DMS114 treated with DMSO at 0.1 percent for 48 hours (cell line): Measurements from ENCODE around the gene SDK2.

Source experiments
- DNase-seq: peaks from one replicate; lab custom pipeline; 2025; ENCODE audit not compliant: unreplicated experiment; lab: John Stamatoyannopoulos, UW

The SDK2 gene

DNA sequence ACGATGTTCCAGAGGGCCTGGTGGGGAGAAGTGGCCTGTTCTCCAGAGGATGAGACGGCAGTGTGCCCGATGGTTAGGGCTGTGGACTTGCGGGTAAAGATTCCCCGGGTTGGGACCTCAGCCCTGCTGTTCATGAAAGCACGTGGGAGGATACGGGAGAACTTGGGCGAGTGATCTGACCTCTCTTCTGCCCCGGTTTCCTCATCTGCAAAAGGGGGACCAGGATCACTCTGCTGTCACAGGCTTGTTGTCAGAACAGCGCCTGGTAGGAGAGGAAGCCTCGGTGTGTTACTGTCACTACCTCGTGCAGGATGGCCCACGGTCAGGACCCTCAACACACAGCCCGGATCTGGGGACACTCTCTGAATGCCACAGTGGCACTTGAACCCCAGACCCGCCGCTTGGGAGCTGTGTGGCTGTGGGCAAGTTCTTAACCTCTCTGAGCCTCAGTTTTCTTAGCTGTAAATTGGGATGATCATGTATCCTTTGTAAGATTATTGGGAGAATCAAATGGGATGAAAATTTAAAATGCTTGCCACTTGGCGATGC is 246.9 kb downstream of the SDK2 start:
- DNase-seq = no peak

- DNase-seq = no peak
These were observed 247.6 kb downstream of the SDK2 start for GRCh38 chr17:73396431-73397277.

GRCh38 chr17:73394512-73395450 is 249.5 kb downstream of the SDK2 start:
- no peak for DNase-seq

GRCh38 chr17:73393962-73394361 is 250.3 kb downstream of the SDK2 start:
- DNase-seq = no peak

GRCh38 chr17:73393381-73393780 is 250.9 kb downstream of the SDK2 start:
- DNase-seq = no peak

- DNase-seq = no peak
These were observed 252.6 kb downstream of the SDK2 start for GRCh38 chr17:73391331-73392265.

DNA sequence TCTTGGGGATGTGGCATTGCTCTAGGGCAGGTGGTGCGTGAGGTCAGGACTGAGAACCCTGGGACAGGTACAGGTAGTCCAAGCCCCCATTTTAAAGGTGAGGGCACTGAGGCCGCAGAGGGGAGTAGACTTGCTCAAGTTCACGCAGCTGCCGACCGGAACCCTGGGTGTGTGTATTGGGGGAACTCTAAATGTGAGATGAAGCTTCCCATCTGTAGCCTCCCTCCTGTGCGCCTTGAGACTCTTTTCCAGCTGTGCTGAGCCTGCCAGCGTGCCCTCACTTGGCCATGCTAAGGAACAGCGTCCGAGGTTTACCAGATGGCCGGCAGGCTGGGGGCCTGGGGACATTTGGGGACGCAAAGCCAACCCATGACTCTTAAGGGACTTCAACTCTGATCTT is 253.4 kb downstream of the SDK2 start:
- DNase-seq = no peak

DNA sequence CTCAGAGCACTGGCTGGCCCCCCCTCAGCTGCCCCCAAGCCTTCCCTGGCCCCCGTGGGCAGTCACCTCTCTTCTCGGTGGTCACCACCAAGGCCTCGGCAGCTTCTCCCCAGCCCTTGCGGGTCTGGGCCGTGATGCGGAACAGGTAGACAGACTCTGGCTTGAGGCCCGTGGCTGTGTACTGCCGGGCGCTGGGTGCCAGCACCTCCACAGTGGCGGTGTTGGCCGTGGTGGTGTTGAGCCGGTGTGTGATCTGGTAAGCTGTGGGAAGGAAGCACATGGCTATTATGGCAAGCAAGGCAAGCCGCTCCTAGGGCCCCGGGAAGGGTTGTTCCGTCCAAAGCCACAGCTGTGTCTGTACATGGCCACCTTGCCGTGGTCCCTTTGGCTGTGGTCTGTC is 254.0 kb downstream of the SDK2 start:
- no peak for DNase-seq

- DNase-seq = no peak
These were observed 254.8 kb downstream of the SDK2 start for GRCh38 chr17:73389411-73389810.

DNA sequence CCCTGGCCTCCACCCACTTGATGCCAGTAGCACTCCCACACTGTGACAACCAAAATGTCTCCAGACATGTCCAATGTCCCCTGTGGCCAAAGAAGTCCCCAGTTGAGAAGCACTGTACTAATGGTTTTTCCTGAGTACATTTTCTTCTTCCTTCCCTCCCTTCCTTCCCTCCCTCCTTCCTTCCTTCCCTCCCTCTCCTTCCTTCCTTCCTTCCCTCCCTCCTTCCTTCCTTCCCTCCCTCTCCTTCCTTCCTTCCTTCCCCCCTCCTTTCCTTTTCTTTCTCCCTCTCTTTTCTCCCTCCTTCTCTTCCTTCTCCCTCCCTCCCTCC is 255.7 kb downstream of the SDK2 start:
- no peak for DNase-seq

GRCh38 chr17:73387746-73388577 is 256.3 kb downstream of the SDK2 start:
- DNase-seq = no peak

- DNase-seq = no peak
These were observed 257.7 kb downstream of the SDK2 start for GRCh38 chr17:73386561-73386960.

DNA sequence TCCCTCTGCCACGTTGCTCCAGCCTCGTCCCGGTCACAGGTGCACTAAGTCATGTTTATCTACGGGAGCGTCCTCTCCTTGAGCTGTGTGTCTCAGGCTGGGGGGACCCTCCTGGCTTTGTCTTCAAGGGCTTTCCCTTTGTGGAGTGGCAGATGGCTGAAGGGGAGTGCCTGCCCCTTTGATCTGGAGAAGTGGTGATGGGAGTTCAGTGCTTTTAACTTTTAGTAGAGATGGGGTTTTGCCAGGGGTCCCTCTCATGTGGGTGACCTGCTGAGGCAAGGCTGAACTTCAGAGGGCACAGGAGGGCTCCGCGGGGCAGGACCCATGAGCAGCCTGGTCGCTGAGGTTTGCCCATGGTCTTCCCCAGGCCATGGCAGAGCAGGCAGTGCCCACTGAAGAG is 259.3 kb downstream of the SDK2 start:
- no peak for DNase-seq

- DNase-seq = no peak
These were observed 263.7 kb downstream of the SDK2 start for GRCh38 chr17:73380439-73381106.

GRCh38 chr17:73379826-73380225 is 264.4 kb downstream of the SDK2 start:
- no peak for DNase-seq

GRCh38 chr17:73378974-73379470 is 265.2 kb downstream of the SDK2 start:
- DNase-seq = no peak

GRCh38 chr17:73376636-73377035 is 267.6 kb downstream of the SDK2 start:
- no peak for DNase-seq

DNA sequence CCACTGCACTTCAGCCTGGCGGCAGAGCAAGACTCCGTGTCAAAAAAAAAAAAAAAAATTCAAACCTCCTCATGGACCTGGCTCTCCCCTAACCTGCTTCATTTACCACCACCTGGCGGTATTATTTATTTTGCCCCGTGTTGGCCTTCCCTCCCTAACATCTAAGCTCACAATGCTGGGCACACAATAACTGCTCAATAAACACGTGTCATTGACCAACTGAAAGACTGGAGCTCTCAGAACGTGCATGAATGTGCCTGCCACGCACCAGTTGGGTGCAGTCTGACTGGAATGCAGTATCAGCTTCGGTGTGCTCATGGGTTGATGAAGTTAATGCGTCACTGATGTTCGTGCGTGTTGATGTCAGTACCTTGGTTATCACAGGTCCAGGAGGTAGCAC is 268.1 kb downstream of the SDK2 start:
- no peak for DNase-seq

DNA sequence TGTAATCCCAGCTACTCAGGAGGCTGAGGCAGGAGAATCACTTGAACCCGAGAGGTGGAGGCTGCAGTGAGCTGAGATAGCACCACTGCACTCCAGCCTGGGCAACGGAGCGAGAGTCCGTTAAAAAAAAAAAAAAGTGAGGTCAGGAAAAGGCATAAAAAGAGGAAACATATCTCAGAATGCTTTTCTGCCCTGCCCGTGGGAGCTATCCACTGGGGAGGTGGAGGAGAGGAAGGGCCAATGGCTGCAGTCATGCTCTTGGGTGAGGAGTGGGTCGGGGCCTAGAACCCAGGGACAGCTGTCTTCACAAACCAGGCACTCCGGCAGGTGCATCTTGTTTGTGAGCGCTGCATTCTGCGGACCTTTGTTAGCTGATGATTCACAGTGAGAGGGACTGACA is 272.4 kb downstream of the SDK2 start:
- DNase-seq = no peak
